Measurements from ENCODE around the gene MARCHF2.

MARCHF2 gene

GRCh38 chr19:8457827-8458226 is 44.7 kb downstream of the MARCHF2 start:
- H3K27ac ChIP-seq (ENCODE audit: low read length, poor library complexity, severe bottlenecking): peak overlapping the region; percentile 83

GRCh38 chr19:8458380-8458779 is 45.3 kb downstream of the MARCHF2 start:
- Histone ChIP-seq H3K36me3 (ENCODE audit: control insufficient read depth in 1 of 2, insufficient read depth in 2 of 2, low read depth in 1 of 2, low read length in 2 of 2) (peaks cover 18 to 49% of the 10 kb centered on the region in 2 experiments), H2AK5ac (ENCODE audit: low read length, severe bottlenecking) (peak overlapping the region; percentile 45), H2BK5ac (ENCODE audit: low read depth, low read length, poor library complexity, severe bottlenecking) (no peak overlapping the region), H3K27ac (ENCODE audit: low read length, poor library complexity, severe bottlenecking) (peak overlapping the region; percentile 83), H2BK120ac (ENCODE audit: low read depth, low read length) (no peak overlapping the region), H3K14ac (ENCODE audit: low read length in 2 of 2) (peak overlapping the region in 1 of 2 experiments; percentile 96), H3K9ac (ENCODE audit: low read length) (peak overlapping the region; percentile 82), H3K79me1 (replicated peaks; ENCODE audit: low read length, poor library complexity, severe bottlenecking) (no peaks in the 10 kb centered on the region), H4K91ac (ENCODE audit: low read length) (no peak overlapping the region), H3K4me2 (ENCODE audit: low read length, poor library complexity, severe bottlenecking) (no peak overlapping the region), H2BK12ac (ENCODE audit: low read length in 2 of 2) (peak overlapping the region in 1 of 2 experiments; percentile 34), H3K23ac (ENCODE audit: low read length in 2 of 2) (peak overlapping the region in 1 of 2 experiments; percentile 63), H3K4me1 (ENCODE audit: control insufficient read depth, insufficient read depth, low read depth, low read length) (peaks cover 20% of the 10 kb centered on the region), H2AFZ (ENCODE audit: low read depth, low read length) (no peak overlapping the region), H3K27me3 (ENCODE audit: control insufficient read depth in 1 of 2, insufficient read depth in 1 of 2, low read length in 2 of 2) (no peaks in the 10 kb centered on the region), H3K4ac (ENCODE audit: low read depth in 1 of 2, low read length in 2 of 2) (no peak overlapping the region), H3K9me3 (ENCODE audit: control insufficient read depth, low read length) (no peaks in the 10 kb centered on the region), H2BK15ac (ENCODE audit: low read depth, poor library complexity, severe bottlenecking) (no peak overlapping the region), H4K8ac (ENCODE audit: low read length) (no peak overlapping the region), H3K4me3 (ENCODE audit: insufficient read depth in 1 of 2, low read depth in 1 of 2, low read length in 2 of 2) (no peak overlapping the region), H3K18ac (ENCODE audit: low read depth in 1 of 2, low read length in 2 of 2) (no peak overlapping the region)
- DNase-seq: peak; percentile 37
- WGBS: 98% methylated on average over 3 of the region's 5 CpGs

More at GRCh38 chr19:8457827-8458226, 44.7 kb downstream of the MARCHF2 start:
- Histone ChIP-seq H2BK120ac (ENCODE audit: low read depth, low read length) (no peak overlapping the region), H2BK12ac (ENCODE audit: low read length in 2 of 2) (no peak overlapping the region), H2AK5ac (ENCODE audit: low read length, severe bottlenecking) (no peak overlapping the region), H3K4me2 (ENCODE audit: low read length, poor library complexity, severe bottlenecking) (no peak overlapping the region), H3K14ac (ENCODE audit: low read length in 2 of 2) (no peak overlapping the region), H3K9me3 (ENCODE audit: control insufficient read depth, low read length) (no peaks in the 10 kb centered on the region), H3K27me3 (ENCODE audit: control insufficient read depth in 1 of 2, insufficient read depth in 1 of 2, low read length in 2 of 2) (no peaks in the 10 kb centered on the region), H3K4me1 (ENCODE audit: control insufficient read depth, insufficient read depth, low read depth, low read length) (peaks cover 22% of the 10 kb centered on the region), H3K18ac (ENCODE audit: low read depth in 1 of 2, low read length in 2 of 2) (no peak overlapping the region), H4K8ac (ENCODE audit: low read length) (no peak overlapping the region), H2BK5ac (ENCODE audit: low read depth, low read length, poor library complexity, severe bottlenecking) (no peak overlapping the region), H2AFZ (ENCODE audit: low read depth, low read length) (no peak overlapping the region), H3K4ac (ENCODE audit: low read depth in 1 of 2, low read length in 2 of 2) (no peak overlapping the region), H2BK15ac (ENCODE audit: low read depth, poor library complexity, severe bottlenecking) (no peak overlapping the region), H4K91ac (ENCODE audit: low read length) (no peak overlapping the region), H3K23ac (ENCODE audit: low read length in 2 of 2) (no peak overlapping the region), H3K36me3 (ENCODE audit: control insufficient read depth in 1 of 2, insufficient read depth in 2 of 2, low read depth in 1 of 2, low read length in 2 of 2) (peaks cover 18 to 45% of the 10 kb centered on the region in 2 experiments), H3K4me3 (ENCODE audit: insufficient read depth in 1 of 2, low read depth in 1 of 2, low read length in 2 of 2) (no peak overlapping the region), H3K9ac (ENCODE audit: low read length) (peak overlapping the region; percentile 46), H3K79me1 (replicated peaks; ENCODE audit: low read length, poor library complexity, severe bottlenecking) (no peaks in the 10 kb centered on the region)
- 79% methylated on average over 1 of the region's 1 CpG for WGBS
- DNase-seq: no peak

- Histone ChIP-seq H4K91ac (ENCODE audit: low read length) (no peak overlapping the region), H2BK15ac (ENCODE audit: low read depth, poor library complexity, severe bottlenecking) (peak overlapping the region; percentile 37), H3K9me3 (ENCODE audit: control insufficient read depth, low read length) (no peaks in the 10 kb centered on the region), H3K4me2 (ENCODE audit: low read length, poor library complexity, severe bottlenecking) (no peak overlapping the region), H3K4me3 (ENCODE audit: insufficient read depth in 1 of 2, low read depth in 1 of 2, low read length in 2 of 2) (peak overlapping the region in 1 of 2 experiments; percentile 55), H3K14ac (ENCODE audit: low read length in 2 of 2) (no peak overlapping the region), H3K79me1 (replicated peaks; ENCODE audit: low read length, poor library complexity, severe bottlenecking) (no peaks in the 10 kb centered on the region), H3K18ac (ENCODE audit: low read depth in 1 of 2, low read length in 2 of 2) (no peak overlapping the region), H3K27me3 (ENCODE audit: control insufficient read depth in 1 of 2, insufficient read depth in 1 of 2, low read length in 2 of 2) (no peaks in the 10 kb centered on the region), H3K27ac (ENCODE audit: low read length, poor library complexity, severe bottlenecking) (peak overlapping the region; percentile 83), H3K9ac (ENCODE audit: low read length) (peak overlapping the region; percentile 82), H4K8ac (ENCODE audit: low read length) (no peak overlapping the region), H3K23ac (ENCODE audit: low read length in 2 of 2) (no peak overlapping the region), H2BK120ac (ENCODE audit: low read depth, low read length) (no peak overlapping the region), H2AFZ (ENCODE audit: low read depth, low read length) (no peak overlapping the region), H3K4ac (ENCODE audit: low read depth in 1 of 2, low read length in 2 of 2) (no peak overlapping the region), H3K36me3 (ENCODE audit: control insufficient read depth in 1 of 2, insufficient read depth in 2 of 2, low read depth in 1 of 2, low read length in 2 of 2) (peaks cover 24 to 56% of the 10 kb centered on the region in 2 experiments), H2BK5ac (ENCODE audit: low read depth, low read length, poor library complexity, severe bottlenecking) (no peak overlapping the region), H2AK5ac (ENCODE audit: low read length, severe bottlenecking) (peak overlapping the region; percentile 89), H2BK12ac (ENCODE audit: low read length in 2 of 2) (no peak overlapping the region), H3K4me1 (ENCODE audit: control insufficient read depth, insufficient read depth, low read depth, low read length) (peaks cover 15% of the 10 kb centered on the region)
- 77% methylated on average over 7 of the region's 7 CpGs for WGBS
- no peak for DNase-seq
These were observed 46.0 kb downstream of the MARCHF2 start for GRCh38 chr19:8459095-8459494.

GRCh38 chr19:8459520-8460270 is 46.6 kb downstream of the MARCHF2 start:
- H3K79me1 ChIP-seq (replicated peaks; ENCODE audit: low read length, poor library complexity, severe bottlenecking): no peaks in the 10 kb centered on the region
- H3K9ac ChIP-seq (ENCODE audit: low read length): peak overlapping the region; percentile 82
- H4K91ac ChIP-seq (ENCODE audit: low read length): no peak overlapping the region
- WGBS: 15% methylated on average over 5 of the region's 6 CpGs
- DNase-seq: peak; percentile 67
- no peak overlapping the region for H2AFZ ChIP-seq (ENCODE audit: low read depth, low read length)
- H3K27ac ChIP-seq (ENCODE audit: low read length, poor library complexity, severe bottlenecking): peak overlapping the region; percentile 96
- H3K23ac ChIP-seq (ENCODE audit: low read length in 2 of 2): no peak overlapping the region
- no peak overlapping the region for H3K18ac ChIP-seq (ENCODE audit: low read depth in 1 of 2, low read length in 2 of 2)
- no peak overlapping the region for H2BK15ac ChIP-seq (ENCODE audit: low read depth, poor library complexity, severe bottlenecking)
- H2AK5ac ChIP-seq (ENCODE audit: low read length, severe bottlenecking): no peak overlapping the region
- H3K4me3 ChIP-seq (ENCODE audit: insufficient read depth in 1 of 2, low read depth in 1 of 2, low read length in 2 of 2): peak overlapping the region in 1 of 2 experiments; percentile 67
- H3K14ac ChIP-seq (ENCODE audit: low read length in 2 of 2): no peak overlapping the region
- peaks cover 15% of the 10 kb centered on the region for H3K4me1 ChIP-seq (ENCODE audit: control insufficient read depth, insufficient read depth, low read depth, low read length)
- no peaks in the 10 kb centered on the region for H3K9me3 ChIP-seq (ENCODE audit: control insufficient read depth, low read length)
- peak overlapping the region; percentile 54 for H3K4me2 ChIP-seq (ENCODE audit: low read length, poor library complexity, severe bottlenecking)
- H4K8ac ChIP-seq (ENCODE audit: low read length): no peak overlapping the region
- H2BK5ac ChIP-seq (ENCODE audit: low read depth, low read length, poor library complexity, severe bottlenecking): no peak overlapping the region
- H3K27me3 ChIP-seq (ENCODE audit: control insufficient read depth in 1 of 2, insufficient read depth in 1 of 2, low read length in 2 of 2): no peaks in the 10 kb centered on the region
- no peak overlapping the region for H2BK120ac ChIP-seq (ENCODE audit: low read depth, low read length)
- peaks cover 29 to 62% of the 10 kb centered on the region in 2 experiments for H3K36me3 ChIP-seq (ENCODE audit: control insufficient read depth in 1 of 2, insufficient read depth in 2 of 2, low read depth in 1 of 2, low read length in 2 of 2)
- H3K4ac ChIP-seq (ENCODE audit: low read depth in 1 of 2, low read length in 2 of 2): no peak overlapping the region
- no peak overlapping the region for H2BK12ac ChIP-seq (ENCODE audit: low read length in 2 of 2)
